LoVo (cell line): Measurements from ENCODE around the gene NEGR1.

Experiments used
- DNase-seq: peaks from one replicate; pipeline ENCODE4 v3.0.0-alpha.2; 2016; ENCODE audit warnings: low spot score

NEGR1 gene

DNA sequence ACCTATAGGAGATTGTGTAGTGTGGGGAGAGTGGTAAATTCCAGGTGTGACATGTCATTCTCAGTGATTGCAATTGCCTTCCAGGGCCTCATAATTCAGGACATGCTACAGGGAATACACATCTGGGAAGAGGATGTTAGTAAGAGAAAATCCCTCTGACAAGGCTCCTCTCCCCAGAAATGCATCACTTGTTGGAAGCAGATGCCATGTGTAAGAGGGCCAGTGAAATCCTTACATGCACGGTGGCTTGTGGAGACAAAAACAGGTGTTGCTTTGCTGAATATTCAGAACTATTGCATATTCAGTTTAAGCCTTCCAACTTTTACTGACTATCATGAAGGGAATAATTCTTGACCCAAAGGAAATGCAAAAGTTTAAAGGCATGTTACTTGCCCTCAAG is 503.4 kb downstream of the NEGR1 start:
- DNase-seq = no peak

DNA sequence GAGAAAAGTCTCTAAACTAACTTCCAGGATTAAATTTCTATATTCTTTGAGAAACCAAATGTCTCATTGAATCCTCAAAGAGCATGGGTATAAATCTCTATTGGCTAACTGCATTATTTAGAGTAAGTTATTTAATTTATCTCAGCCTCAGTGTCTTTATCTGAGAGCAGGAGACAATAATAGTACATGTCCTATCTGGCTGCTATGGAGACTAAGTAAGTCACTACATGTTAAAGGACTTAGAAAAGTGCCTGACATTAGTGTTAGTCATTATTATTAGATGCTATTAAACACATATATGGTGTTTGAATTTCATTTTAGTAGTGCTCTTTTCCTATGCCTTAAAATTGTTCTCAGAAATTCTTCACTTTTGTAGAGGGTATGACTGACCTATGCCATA is 505.2 kb downstream of the NEGR1 start:
- no peak for DNase-seq

- no peak for DNase-seq
Observed at GRCh38 chr1:71774705-71775104, 507.6 kb downstream of the NEGR1 start.

DNA sequence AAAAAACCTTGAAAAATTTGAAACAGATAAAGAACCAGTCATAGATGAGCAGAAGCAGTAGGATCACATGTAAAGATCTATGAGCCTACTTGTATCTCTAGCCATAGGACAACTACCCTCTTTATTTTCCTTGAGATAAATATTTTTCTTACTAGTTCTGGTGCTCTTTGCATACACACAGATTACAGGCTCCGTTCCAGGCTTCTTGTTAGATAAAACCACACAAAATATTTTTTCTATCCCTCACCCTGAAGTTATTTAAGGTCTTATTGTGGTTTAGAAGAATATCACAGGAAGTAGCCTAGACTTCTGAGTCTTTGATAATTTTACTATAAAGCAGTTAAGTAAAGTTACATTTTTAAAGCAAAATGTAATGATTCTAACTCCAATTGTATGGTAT is 512.2 kb downstream of the NEGR1 start:
- no peak for DNase-seq

GRCh38 chr1:71766748-71767147 is 515.6 kb downstream of the NEGR1 start:
- DNase-seq = no peak

DNA sequence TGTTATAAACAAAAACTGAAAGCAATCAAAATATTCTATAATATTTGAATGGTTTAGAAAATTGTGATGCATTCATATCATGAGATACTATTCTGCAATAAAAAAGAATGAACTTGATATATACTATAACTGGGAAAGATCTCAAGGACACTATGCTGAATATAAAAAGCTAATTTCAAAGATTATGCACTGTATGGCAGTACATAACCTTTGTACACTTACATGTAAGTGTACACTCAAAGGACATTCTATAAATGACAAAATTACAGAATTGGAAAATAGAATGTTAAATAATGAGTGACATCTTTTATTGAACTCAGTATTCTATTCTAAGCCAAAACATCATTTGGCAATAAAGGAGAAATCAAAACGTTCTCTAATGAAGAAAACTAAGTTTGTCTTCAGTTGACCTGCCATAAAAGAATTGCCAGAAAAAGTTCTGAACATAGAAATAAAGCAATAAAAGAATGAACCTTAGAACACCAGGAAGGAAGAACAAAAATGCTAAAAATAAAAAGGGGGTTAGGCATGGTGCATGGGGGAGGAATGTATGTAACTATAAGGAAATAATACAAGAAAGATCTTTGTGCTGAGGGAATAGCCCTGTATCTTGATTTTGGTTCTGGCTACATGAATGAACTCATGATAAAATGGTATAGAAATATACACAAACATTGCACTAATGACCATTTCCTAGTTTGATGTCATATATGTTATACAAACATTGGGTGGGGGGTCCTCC is 519.7 kb downstream of the NEGR1 start:
- no peak for DNase-seq

- no peak for DNase-seq
Observed at GRCh38 chr1:71755441-71755840, 526.9 kb downstream of the NEGR1 start.

GRCh38 chr1:71753746-71754145 is 528.6 kb downstream of the NEGR1 start:
- DNase-seq = no peak

- no peak for DNase-seq
Observed at GRCh38 chr1:71745326-71745725, 537.0 kb downstream of the NEGR1 start.

DNA sequence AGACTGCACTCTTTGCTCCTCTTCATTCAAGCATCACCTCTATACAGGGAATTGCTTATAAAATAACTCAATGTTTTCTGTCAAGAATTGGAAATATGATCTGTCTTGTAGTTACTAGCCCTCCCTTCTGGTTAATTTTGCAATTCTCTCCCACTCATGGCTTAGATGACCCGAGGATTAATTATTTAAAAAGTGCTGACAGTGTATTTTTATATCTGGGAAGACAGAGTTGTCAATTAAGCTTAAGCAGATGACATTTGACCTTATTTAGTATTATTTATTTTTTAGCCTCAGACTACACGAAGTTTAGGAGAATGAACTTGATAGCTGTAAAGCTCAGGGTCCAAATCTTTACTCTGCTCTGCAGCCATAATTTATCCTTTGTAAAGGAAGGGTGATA is 538.5 kb downstream of the NEGR1 start:
- no peak for DNase-seq

DNA sequence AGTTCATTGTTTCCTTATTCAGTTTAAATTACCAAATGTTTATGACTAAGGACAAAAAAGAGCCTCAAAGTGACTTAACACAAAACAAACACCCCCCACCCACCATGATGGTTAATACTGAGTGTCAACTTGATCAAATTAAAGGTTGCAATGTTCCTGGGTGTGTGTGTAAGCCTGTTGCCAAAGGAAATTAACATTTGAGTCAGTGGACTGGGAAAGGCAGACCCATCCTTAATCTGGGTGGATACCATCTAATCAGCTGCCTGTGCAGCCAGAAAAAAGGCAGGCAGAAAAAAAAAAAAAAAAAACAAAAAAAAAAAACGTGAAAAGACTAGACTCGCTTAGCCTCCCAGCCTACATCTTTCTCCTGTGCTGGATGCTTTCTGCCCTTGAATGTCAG is 543.4 kb downstream of the NEGR1 start:
- no peak for DNase-seq

DNA sequence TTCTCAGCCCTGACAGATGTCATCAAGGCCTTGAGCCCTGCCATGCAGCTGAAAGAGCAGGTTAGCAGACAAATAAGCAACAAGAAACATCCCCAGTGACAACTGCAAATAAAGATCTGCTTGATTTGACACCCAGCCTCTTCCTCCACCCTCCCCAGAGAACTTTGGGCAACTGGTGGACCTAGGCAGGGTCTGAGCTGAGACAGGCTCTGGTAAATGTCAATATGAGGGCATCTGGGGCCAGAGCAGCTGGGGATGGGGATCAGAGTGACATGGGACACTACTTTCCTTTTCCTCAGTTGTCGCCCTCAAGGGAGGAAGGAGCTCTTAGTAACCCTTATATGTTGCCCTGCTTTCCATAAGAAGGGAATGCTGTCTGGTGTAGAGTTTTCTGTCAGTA is 544.1 kb downstream of the NEGR1 start:
- no peak for DNase-seq

GRCh38 chr1:71737768-71738167 is 544.6 kb downstream of the NEGR1 start:
- DNase-seq = no peak

DNA sequence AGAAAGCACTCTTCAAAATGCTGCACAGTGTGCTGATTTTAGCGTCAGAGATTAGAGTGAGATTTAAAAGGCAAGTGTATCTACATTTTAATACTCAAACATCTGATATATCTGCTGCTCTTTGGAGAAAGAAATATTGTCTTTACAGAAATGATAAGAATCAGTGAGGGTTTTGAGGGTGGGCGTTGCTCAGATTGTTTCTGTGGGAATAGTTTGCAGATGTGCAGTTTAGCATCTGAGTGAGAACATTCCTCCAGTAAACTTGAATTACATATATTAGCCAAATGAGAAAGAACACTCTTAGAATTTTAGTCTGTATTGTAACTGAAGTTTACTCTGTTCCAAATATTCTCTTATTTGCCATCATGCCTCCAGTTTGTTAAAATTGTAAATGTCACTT is 549.2 kb downstream of the NEGR1 start:
- no peak for DNase-seq

- no peak for DNase-seq
Observed at GRCh38 chr1:71721532-71721931, 560.8 kb downstream of the NEGR1 start.

- DNase-seq = no peak
Observed at GRCh38 chr1:71719330-71719729, 563.0 kb downstream of the NEGR1 start.

- DNase-seq = no peak
Observed at GRCh38 chr1:71717186-71717585, 565.2 kb downstream of the NEGR1 start.

GRCh38 chr1:71711456-71711855 is 570.9 kb downstream of the NEGR1 start:
- no peak for DNase-seq

- no peak for DNase-seq
Observed at GRCh38 chr1:71706029-71706671, 576.2 kb downstream of the NEGR1 start.

GRCh38 chr1:71698186-71698585 is 584.2 kb downstream of the NEGR1 start:
- DNase-seq = no peak

GRCh38 chr1:71695821-71696220 is 586.5 kb downstream of the NEGR1 start:
- DNase-seq = no peak

- no peak for DNase-seq
Observed at GRCh38 chr1:71695084-71695483, 587.3 kb downstream of the NEGR1 start.

- DNase-seq = no peak
Observed at GRCh38 chr1:71693581-71693980, 588.8 kb downstream of the NEGR1 start.

DNA sequence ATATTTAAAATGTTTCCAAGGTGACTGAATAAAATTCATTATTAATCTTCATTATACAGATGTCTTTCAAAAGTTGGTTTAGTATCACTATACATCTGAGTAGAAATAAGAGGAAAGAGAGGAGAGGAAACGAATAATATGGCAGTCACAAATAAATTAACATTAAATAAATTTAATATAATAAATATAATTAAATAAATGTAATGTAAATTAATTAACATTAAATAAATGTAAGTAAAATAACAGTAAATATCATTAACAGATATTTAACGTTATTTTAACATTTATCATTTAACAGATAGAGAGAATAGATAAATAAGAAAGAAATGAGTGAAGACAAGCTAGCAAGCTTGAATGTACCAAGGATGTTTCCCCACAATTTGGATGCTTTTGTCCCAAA is 592.7 kb downstream of the NEGR1 start:
- no peak for DNase-seq
